Globus pallidus (tissue), 1 donor: ENCODE measurements around the gene ZNF479.
"Not testable (repeated sequence)": the region's sequence is repeated elsewhere in the genome, so short reads cannot be mapped to it uniquely, and the experiment has no call there.

Experiments
- DNase-seq: peaks from one replicate; pipeline ENCODE4 v3.0.0-alpha.2; 2015; ENCODE audit warnings: low spot score

The ZNF479 gene

DNA sequence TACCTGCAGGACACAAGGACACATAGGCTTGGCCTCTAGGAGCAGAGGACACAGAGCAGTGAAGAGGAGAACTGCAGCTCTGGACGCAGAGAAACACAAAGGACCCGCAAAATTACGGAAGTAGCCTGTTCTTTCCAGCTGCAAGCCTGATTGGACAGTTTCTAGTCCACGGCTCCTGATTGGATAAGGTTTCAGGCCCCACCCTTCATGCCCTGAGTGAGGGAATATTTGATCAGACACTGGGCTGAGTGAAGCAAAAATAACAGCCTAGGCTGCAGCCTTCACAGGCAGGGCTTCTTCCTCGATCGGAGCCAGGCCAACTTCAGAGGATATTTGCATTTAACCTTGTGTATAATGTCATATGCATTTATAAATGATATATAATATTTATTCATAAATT is at the start of gene ZNF479:
Gene ZNF479, minus strand, starts transcription at position 101 of the 400 bp plus-strand sequence. CDS start 112 bp downstream, outside the sequence.
- not testable (repeated sequence) for DNase-seq

DNA sequence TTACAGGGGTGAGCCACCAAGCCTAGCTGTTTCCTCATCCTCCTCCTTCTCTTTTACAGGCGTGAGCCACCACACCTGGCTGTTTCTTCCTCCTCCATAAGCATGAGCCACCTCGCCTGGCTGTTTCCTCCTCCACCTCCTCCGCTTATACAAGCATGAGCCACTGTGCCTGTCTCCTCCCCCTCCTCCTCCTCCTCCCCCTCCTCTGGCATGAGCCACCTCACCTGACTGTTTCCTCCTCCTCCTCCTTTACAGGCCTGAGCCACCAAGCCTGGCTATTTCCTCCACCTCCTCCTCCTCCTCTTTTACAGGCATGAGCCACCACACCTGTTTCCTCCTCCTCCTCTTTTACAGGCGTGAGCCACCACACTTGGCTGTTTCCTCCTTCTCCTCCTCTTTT is 49.8 kb upstream of the ZNF479 start:
- no peak for DNase-seq

DNA sequence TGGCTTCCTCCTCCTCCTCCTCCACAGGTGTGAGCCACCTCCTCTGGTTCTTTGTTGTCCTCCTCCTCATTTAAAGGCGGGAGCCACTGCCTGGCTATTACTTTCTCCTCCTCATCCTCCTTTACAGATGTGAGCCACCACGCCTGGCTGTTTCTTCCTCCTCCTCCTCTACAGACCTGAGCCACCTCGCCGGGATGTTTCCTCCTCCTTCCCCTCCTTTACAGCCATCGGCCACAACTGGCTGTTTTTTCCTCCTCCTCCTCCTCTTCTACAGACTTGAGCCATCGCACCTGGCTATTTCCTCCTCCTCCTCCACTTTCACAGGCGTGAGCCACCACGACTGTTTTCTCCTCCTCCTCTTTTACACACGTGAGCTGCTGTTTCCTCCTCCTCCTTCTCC is 49.0 kb upstream of the ZNF479 start:
- DNase-seq: no peak

DNA sequence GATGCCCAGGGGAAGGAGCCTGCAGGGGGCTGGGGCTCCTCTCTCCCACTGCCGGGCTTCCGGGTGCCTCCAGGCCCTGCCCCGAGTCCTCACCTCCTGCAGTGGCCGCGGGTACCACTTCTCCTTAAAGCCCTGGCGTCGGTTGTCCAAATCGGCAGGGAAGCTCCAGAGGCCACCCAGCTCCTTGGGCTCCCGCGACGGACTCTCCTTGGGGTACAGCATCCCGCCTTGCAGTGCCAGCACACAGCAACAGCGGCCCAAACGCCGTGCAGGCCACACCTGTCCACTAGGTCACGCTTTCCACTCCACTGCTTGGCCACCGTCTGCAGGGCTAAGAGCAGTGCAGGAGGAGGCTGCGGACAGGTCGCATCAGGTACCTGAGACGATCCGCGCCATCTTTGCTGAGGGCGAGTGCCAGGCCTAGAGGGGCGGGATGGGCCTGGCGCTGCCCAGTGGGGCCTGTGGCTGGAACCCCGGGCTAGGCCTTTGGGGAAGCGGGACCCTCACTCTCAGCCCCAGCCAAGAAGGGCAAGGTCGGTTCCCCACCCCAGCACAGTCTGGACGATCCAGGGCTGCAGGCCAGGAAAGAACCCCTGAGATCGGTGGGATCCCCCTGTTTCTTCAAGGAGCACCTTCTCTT is 47.7 kb upstream of the ZNF479 start:
- DNase-seq: no peak

DNA sequence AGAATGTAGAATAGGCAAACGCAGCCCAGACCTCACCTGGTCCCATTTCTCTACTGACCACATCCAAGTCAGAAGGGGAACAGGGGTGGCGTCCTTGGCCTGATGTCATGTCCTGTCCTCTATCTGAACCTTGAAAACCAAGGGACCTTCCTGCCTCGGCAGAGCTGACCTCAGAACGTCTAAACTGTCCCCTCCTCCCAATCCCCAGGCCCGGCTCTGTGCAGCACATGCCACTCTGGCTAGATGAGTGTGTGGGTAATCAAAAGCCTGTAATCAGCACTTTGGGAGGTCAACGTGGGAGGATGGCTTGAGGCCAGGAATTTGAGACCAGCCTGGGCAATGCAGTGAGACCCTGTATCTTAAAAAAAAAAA is 46.5 kb upstream of the ZNF479 start:
- DNase-seq: no peak

DNA sequence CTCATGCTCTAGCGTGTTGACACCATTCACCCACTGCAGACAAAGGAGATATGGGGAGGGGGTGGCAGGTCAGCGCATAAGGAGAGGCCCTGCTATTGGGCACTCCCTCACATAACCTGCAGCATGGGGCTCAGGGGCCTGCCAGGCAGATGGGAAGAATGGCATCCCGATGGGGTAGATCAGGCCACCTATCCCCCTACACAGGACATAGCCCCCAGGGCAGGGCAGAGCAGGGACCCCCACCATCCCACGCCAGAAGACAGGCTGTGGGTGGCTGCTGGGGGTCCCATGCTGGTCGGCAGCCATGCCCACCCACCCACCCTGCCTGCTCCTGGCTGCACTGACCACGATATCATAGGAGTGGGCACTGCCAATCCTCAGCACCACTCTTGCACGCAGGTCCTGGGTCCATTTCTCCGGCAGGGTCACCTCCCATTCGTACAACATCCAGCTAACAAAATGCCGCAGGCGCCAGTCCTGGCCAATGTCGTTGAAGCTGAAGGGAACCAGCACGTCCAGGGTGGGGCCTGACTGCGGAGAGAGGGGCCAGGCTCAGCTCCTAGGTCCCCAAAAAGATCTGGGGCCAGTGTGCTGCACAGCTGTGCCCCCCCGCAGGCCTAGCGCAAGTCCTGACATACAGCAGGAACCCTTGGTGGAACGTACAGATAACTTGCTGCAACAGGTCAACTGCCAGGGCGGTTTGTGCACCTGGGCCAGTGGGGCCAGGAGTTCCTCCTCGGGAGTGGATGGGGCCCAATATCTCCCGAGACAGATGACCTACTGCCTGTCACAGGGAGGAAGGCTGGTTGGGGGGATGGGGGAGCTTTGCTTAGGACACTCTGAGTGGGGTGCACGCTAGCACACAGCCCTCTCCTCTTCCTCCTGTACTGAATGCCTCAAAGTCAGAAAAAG is 45.9 kb upstream of the ZNF479 start:
- DNase-seq: no peak

DNA sequence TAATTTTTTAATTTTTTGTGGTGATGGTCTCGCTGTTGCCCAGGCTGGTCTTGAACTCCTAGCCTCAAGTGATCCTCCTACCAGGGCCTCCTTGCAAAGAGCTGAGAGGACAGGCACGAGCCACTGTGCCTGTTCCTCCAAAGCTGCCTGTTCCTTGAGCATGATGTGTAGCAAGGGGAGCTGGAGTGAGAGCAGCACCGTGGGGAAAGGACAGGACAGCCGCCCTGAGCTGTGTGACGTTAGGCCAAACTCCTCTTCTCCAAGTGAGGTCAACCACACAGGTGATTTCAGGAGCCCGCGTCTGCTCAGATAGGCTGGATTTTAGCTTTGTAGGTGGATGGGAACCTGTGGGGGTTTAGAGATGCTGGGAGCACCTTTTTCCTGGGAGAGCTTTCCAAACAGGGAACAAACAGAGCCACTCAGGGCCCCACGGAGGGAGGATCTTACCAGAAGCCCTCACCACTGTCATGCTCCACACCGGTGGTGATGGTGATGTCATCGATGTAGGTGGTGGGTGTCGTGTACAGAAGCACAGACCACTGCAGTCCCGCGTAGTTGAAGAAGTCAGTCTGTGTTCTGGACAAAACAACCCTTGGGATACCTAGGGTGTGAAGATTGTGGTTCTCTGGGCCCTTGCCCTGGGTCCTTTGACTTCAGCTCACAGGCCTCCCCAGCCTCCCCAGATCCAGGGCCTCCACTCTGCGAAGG is 44.8 kb upstream of the ZNF479 start:
- no peak for DNase-seq

DNA sequence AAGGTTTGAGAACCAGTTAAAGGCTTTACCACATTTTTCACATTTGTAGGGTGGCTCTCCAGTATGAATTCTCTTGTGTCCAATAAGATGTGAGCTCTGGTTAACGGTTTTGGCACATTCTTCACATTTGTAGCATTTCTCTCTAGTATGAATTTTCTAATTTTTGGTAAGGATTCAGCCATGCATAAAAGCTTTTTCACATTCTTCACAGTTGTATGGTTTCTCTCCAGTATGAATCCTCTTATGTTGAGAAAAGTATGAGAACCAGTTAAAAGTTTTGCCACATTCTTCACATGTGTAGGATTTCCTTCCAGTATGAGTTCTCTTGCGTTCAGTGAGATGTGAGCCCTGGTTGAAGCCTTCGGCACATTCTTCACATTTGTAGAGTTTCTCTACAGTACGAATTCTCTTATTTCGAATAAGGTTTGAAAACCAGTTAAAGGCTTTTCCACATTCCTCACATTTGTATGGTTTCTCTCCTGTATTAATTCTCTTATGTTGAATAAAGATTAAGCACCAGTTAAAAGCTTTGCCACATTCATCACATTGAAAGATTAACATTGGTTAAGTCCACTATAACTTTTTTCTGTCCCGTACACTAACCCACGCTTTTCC is 33.2 kb upstream of the ZNF479 start:
- DNase-seq: no peak

DNA sequence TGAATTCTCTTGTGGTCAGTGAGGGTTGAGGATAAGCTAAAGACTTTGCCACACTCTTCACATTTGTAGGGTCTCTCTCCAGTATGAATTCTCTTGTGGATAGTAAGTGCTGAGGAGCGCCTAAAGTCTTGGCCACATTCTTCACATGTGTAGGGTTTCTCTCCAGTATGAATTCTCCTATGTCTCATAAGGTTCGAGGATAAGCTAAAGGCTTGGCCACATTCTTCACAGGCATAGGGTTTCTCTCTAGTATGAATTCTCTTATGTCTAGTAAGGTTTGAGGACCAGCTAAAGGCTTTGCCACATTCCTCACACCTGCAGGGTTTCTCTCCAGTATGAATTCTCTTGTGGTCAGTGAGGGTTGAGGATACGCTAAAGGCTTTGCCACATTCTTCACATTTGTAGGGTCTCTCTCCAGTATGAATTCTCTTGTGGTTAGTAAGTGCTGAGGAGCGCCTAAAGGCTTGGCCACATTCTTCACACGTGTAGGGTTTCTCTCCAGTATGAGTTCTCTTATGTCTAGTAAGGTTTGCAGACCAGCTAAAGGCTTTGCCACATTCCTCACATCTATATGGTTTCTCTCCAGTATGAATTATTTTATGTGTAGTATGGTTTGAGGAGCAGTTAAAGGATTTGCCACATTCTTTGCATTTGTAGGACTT is 12.0 kb downstream of the ZNF479 start:
- not testable (repeated sequence) for DNase-seq
